H1 (cell line): ENCODE results near the gene KIF21A. TPM values are rescaled to one million over a fixed set of nuclear protein-coding genes. Genes with fewer than 3 reads are reported as not detected.

Source experiments
- BRCA1 ChIP-seq: IDR thresholded peaks from 2 replicates; pipeline ENCODE4 v1.6.1; 2012; ENCODE audit warnings: low read depth, low read length, improper control_type of control experiment
- FOSL1 ChIP-seq: IDR thresholded peaks from 2 replicates; pipeline ENCODE4 v1.6.1; 2011; ENCODE audit warnings: mild to moderate bottlenecking, low read depth, low read length, moderate library complexity; ENCODE audit not compliant: insufficient read depth
- polyA plus RNA-seq, 7 experiments: library from polyadenylated mRNA; depleted of rRNA in 3 of 7; stranded (reverse) in 5 of 7; unstranded in 2 of 7; fragments of >200 nt in 5 of 7; fragments of 200-250 nt in 2 of 7; gene quantifications; 1 replicate in 5 of 7; 2 replicates in 1 of 7; 4 replicates in 1 of 7; pipeline versions ENCODE4 v1.2.1 to v1.2.3, GENCODE V29; 2011 to 2013; ENCODE audit warnings: missing spikeins in 2 of 7, mixed read lengths in 2 of 7
- total RNA-seq: library from RNA; stranded (reverse); fragmentation: NEBNext Ultra II Directional; extraction: Animal tissue kit (Norgen Biotek cat#: 25700); gene quantifications from 2 replicates; pipeline ENCODE4 v1.2.1, GENCODE V29; 2021

The KIF21A gene
- total and polyA plus RNA-seq, 2 of the 8 experiments (the other 6 are each of a cell fraction or from before 2014, with no cell fraction given) = 10.0 to 26.0 TPM

DNA sequence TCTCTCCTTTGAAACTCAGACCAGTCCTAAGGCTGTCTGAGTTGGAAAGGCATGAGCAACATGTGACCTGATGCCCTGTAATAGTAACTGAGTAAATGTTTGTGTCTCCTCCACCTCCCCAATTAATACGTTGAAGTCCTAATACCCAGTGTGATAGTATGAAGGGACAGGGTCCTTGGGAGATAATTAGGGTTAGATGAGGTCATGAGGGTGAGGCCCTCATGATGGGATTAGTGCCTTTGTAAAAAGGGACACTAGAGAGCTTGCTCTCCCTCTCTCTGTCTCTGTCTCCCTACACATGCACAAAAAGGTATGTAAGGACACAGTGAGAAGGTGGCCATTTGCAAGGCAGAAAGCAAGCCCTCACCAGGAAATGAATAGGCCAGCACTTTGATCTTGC is 18.1 kb upstream of the KIF21A start (continued):
- no peak for TF ChIP-seq FOSL1
- no peak for TF ChIP-seq BRCA1
- TF ChIP-seq, all 59 proteins: peak for 0
